Kidney (tissue), 14 donors: ENCODE results near the gene TMEM125. TPM values are rescaled to one million over a fixed set of nuclear protein-coding genes. Genes with fewer than 3 reads are reported as not detected.

Experiments
- DNase-seq, 5 donors: peaks; one replicate each; pipeline ENCODE4 v3.0.0-alpha.2; 2013 to 2020
- FAIRE-seq: peaks from 2 replicates; lab custom pipeline; 2012; peaks lifted over from hg19 to GRCh38; lab: Jason Lieb, UNC
- H3K27ac ChIP-seq, 2 donors: one replicate each; pipeline ENCODE4 v1.7.0; 2013; ENCODE audit warnings: low read depth in 2 of 2, low read length in 2 of 2, inconsistent platforms in 1 of 2
- H3K27me3 ChIP-seq: one replicate; pipeline ENCODE4 v1.7.1; 2013; ENCODE audit warnings: low read length, inconsistent platforms; ENCODE audit not compliant: control insufficient read depth, insufficient read depth
- H3K36me3 ChIP-seq, 3 donors: one replicate each; pipeline versions ENCODE4 v1.7.0 to v1.7.1; 2013; ENCODE audit warnings: low read length in 3 of 3, control low read depth in 1 of 3, inconsistent platforms in 1 of 3; ENCODE audit not compliant: insufficient read depth in 3 of 3, control insufficient read depth in 2 of 3
- H3K4me1 ChIP-seq, 3 donors: one replicate each; pipeline versions ENCODE4 v1.7.0 to v1.7.1; 2013; ENCODE audit warnings: low read length in 3 of 3, inconsistent platforms in 1 of 3, low read depth in 1 of 3; ENCODE audit not compliant: control insufficient read depth in 2 of 3, insufficient read depth in 2 of 3
- H3K4me3 ChIP-seq, 3 donors: one replicate each; pipeline versions ENCODE4 v1.7.0 to v1.8.1; 2013; ENCODE audit warnings: low read length in 3 of 3, control low read depth in 1 of 3, inconsistent platforms in 1 of 3
- H3K9ac ChIP-seq, 3 donors: one replicate each; pipeline versions ENCODE4 v1.7.0 to v1.7.1; 2013; ENCODE audit warnings: low read length in 3 of 3, control low read depth in 1 of 3, inconsistent platforms in 1 of 3
- H3K9me3 ChIP-seq, 3 donors: one replicate each; pipeline versions ENCODE4 v1.7.0 to v1.7.1; 2013; ENCODE audit warnings: low read length in 3 of 3, control low read depth in 1 of 3, inconsistent platforms in 1 of 3; ENCODE audit not compliant: control insufficient read depth in 2 of 3, insufficient read depth in 1 of 3
- CTCF ChIP-seq: IDR thresholded peaks from 3 replicates; pipeline ENCODE4 v1.5.1; 2012; ENCODE audit warnings: mild to moderate bottlenecking, moderate library complexity, borderline replicate concordance; ENCODE audit not compliant: insufficient read depth; ENCODE audit errors: extremely low read depth
- intact Hi-C: fragments of 100-400 bp; cut with DNase I; formaldehyde crosslinking; loops from one replicate; pipeline ENCODE4 v1.11.1; 2022
- polyA plus RNA-seq: library from polyadenylated mRNA; stranded (reverse); fragments of 350-450 nt; fragmentation: Illumina TruSeq; extraction: RNeasy Lipid Tissue Mini Kit (QIAGEN cat#74804); gene quantifications from one replicate; pipeline ENCODE4 v1.2.3, GENCODE V29; 2014; ENCODE audit warnings: low read depth, low replicate concordance; ENCODE audit not compliant: insufficient read depth
- total RNA-seq: library from RNA; stranded (reverse); fragmentation: NEBNext Ultra II Directional; extraction: Animal tissue kit (Norgen Biotek cat#: 25700); gene quantifications from one replicate; pipeline ENCODE4 v1.2.1, GENCODE V29; 2021
- donor health status: control.
- donor health status: control.
- donor health status: control.
- donor health status: control.
- donor health status: control.
- donor health status: DM: yes; HTN: yes; CAD: no.
- donor health status: Normal renal cell carcinoma (clear cell type).

The TMEM125 gene
- total and polyA plus RNA-seq, 2 donors from 2014 or later, result 17.5 to 22.0 TPM

- Histone ChIP-seq H3K4me3 (no peak overlapping the region), H3K9me3 (no peaks in the 10 kb centered on the region), H3K4me1 (peaks cover 0 to 3% (median 0%) of the 10 kb centered on the region in 3 donors), H3K9ac (no peak overlapping the region), H3K36me3 (peaks cover 0 to 2% (median 0%) of the 10 kb centered on the region in 3 donors), H3K27me3 (no peaks in the 10 kb centered on the region), H3K27ac (no peak overlapping the region)
- no peak for TF ChIP-seq CTCF
- intact Hi-C loops, result no loop called here
- DNase-seq (no peak), FAIRE-seq (no peak)
Measured at GRCh38 chr1:43314233-43314632, 44.5 kb downstream of the TMEM125 start.

- Histone ChIP-seq H3K4me3 (no peak overlapping the region), H3K4me1 (peaks cover 0 to 5% (median 0%) of the 10 kb centered on the region in 3 donors), H3K9me3 (no peaks in the 10 kb centered on the region), H3K27ac (no peak overlapping the region), H3K27me3 (no peaks in the 10 kb centered on the region), H3K36me3 (no peaks in the 10 kb centered on the region), H3K9ac (no peak overlapping the region)
- no peak for DNase-seq
- no peak for TF ChIP-seq CTCF
- no peak for FAIRE-seq
- intact Hi-C loops, result no loop called here
Measured at GRCh38 chr1:43315481-43315880, 45.7 kb downstream of the TMEM125 start.

- Histone ChIP-seq H3K9ac (no peak overlapping the region), H3K4me1 (peaks cover 0 to 5% (median 0%) of the 10 kb centered on the region in 3 donors), H3K27ac (no peak overlapping the region), H3K9me3 (no peaks in the 10 kb centered on the region), H3K4me3 (no peak overlapping the region), H3K27me3 (no peaks in the 10 kb centered on the region), H3K36me3 (no peaks in the 10 kb centered on the region)
- DNase-seq, result peak in 1 of 5 donors; percentile 16
- TF ChIP-seq CTCF, result no peak
- intact Hi-C loops, result no loop called here
- no peak for FAIRE-seq
Measured at GRCh38 chr1:43315963-43316737, 46.4 kb downstream of the TMEM125 start.
